GM19238 (cell line): ENCODE measurements around the gene PRDM11.

Source experiments
- DNase-seq: peaks from one replicate; pipeline ENCODE4 v3.0.0; 2011; ENCODE audit warnings: low spot score; ENCODE audit not compliant: insufficient read length

PRDM11 gene

DNA sequence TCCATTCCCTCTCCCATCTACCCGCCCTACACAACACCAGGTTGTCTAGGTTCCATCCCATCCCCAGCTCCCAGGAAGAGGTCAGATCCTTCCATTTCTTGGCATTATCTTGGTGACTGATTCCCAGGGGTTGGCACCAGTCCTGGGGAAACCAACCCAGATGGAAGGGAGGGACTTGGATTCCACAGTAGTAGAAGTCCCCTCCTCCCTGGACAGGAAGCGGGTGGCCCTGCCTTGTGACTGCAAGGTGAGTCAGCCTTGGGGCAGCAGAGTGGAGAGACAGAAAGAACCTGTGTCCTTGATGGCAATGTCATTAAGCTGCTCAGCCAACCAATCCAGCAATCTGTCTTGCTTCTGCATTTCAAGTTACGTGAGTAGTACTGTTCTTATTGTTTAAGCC is 113.2 kb downstream of the PRDM11 start:
- no peak for DNase-seq

DNA sequence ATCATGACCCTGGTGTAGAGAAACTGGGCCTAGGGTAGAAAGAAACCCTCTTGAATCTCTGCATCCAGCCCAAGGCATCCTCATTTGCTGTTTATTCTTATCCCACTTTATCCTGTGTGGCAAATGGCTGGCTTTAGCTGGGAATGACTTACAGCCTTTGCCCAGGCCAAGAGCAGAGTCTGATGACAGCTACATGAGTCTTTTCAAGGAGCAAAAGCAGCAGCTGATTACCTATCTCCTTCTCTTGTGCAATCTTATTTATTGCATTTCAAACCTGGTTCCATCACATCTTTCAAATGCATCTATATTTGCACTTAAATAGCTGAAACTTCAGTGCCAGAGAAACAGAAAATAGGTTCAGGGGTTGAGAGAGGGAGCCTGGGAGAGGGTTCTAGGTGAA is 113.6 kb downstream of the PRDM11 start:
- DNase-seq = no peak

DNA sequence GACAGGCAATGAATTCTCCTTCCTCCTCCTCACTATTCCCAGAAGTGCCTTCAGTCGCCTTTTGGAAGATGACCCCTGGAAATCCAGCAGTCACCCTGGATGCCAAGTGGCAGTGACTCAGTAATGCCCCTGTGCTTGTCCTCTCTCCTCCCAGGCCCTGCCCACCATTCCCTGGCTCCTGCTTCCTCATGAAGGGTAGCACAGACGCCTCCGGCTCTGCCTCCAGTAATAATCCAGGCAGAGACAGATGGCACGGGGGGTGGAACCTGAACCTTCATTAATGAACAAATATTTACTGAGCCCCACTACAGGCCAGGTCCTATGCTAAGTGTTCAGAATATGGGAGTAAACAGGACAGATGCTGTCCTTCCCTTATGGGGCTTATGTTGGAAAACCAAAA is 116.5 kb downstream of the PRDM11 start:
- no peak for DNase-seq

DNA sequence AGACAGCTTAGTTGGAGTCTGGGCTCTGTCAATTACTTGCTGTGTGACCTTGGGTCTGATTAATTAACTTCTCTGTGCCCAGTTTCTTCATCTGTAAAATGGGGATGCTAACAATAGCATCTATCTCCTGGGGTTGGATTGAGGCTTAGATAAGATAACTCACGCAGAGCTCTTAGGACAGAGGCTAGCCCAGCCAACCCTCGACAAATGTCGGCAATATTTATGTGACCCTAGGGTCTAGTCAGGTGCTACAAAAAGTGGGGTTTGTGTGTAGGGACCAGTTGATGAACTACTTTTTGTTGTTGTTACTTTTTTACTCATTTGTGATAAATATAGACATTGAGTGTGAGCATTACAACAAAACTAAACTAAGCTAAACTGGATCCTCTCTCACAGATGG is 117.3 kb downstream of the PRDM11 start:
- DNase-seq = no peak

DNA sequence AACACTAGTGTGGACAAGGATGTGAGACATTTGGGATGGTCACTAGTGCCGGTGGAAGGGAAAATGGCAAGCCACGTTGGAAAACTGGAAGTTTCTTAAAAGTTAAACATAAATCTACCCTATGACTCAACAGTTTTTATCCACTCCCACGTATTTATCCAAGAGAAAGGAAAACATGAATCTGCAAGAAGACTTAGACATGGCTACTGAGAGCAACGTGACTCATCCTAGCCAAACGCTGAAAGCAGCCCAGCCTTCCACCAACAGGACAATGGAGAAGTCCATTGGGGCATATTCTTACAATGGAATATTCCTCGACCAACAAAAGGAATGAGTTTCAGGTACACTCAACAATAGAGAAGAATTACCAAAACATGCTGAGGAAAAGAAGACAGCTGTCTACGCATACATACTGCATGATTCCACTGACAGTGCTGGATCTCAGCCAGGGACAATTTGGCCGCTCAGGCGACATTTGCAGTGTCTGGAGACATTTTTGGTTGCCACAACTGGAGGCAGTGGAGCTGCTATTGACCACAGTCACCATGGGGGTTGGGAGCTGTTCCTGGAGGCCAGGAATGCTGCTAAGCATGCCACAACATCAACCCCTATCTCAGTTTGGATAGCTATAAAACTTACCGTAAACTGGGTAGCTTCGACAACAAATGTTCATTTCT is 118.5 kb downstream of the PRDM11 start:
- DNase-seq = no peak

DNA sequence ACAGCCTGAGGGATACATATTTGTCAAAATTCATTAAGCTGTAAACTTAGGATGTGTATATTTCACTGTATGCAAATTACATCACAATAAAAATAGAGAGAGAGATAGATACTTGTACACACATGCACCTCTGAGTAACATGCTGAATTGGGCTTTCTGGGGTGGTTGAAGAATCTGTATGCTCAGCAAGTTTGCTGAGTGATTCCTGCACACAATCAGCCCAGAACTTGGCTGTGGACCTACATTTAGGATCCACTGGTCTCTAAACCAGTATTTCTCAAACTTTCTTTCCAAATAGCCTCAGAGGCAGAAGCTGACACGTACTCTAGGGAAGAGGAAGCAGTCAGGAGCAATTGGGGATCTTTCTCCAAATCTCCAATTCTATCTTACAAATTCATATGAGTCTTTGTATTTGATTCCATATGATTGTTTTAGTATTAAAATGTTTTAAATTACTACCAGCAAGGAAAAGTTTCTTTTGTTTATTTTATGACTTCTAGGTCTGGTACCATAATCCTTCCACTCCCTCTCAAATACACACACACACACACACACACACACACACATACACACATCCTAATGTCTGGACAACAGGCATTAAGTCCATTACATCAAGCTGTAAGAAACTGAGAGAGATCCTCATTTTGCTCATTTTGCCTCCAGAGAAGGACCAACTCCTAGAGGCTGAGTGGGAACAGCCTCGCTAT is 119.7 kb downstream of the PRDM11 start:
- no peak for DNase-seq

DNA sequence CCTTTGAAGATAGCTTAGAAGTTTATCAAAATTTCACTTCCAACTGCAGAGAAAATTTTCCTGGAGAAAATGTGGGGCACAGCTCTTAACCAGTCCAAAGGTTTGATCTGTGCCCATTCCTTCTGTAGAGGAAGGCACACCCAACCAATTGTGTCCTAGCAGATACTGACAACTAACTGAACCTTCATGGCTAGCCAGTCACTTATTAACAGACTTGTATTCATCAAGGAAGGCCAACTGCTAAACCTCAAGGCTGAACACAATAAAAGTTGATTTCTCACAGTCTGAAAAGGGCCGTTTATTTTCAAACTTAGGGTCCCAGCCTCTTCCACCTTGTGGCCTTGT is 120.2 kb downstream of the PRDM11 start:
- DNase-seq = no peak

DNA sequence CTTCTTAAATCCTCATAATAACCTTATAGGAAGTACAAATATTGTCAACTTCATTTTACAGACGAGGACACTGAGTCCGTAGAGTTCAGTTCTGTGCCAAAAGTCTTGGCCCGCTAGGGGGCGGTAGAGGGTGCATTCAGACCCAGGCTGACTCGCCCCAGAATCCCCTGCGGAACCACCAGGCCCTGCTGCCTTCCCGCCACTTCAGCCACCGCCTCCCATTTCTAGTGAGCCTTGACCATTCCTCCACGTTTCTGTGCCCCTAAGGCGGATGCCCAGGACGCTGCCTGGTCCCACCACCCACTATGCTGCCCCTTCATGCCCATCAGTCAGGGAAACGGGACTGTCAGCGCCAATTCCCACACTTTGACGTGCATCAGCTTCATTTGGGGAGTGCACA is 120.6 kb downstream of the PRDM11 start:
- no peak for DNase-seq

DNA sequence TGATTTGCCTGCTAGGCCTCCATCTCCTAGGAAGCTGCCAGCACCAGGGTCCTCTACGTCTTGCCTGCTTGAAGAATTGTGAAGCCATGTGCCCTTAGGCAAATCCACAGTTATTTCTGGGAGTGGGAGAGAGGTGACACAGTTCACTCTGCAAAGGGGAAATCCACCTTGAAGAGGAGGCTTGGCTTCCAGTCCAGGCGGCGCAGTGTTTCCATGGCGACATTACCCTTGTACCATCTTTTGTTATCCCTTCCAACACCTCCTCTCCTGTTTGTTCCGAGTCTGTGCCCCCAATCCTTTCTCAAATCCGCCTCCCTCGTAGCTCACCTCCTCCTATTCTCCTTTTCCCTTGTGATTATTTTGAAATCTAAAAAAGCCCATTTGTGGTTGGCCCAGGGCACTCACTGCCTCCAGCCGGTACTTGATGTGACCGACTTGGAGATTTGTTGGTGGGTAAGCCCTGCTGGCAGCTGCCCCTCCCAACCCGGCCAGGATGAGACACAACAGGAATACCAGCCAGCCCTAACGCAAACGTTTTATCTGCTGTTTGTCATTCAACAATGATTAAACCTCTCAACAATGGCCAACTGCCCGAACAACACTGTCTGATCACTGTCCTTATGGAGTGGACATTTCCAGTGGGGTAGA is 121.3 kb downstream of the PRDM11 start:
- DNase-seq = no peak

DNA sequence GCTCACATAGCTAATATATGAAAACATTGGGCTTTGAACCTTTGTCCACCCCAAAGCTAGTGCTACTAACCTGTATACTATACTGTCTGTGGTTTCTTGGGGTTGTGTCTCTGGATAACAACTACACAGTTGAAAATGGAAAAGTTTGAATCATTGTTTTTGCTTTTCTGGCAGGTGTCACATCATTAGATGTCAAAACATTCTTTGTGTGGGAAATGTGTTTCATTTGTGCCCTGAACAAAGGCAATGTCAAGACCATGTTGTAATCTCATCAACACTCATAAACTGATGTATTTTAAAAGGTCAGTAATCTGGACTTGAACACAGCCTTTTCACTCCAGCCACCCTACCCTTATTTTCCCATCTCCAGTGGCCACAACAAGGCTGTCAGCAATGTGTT is 123.2 kb downstream of the PRDM11 start:
- DNase-seq = no peak

DNA sequence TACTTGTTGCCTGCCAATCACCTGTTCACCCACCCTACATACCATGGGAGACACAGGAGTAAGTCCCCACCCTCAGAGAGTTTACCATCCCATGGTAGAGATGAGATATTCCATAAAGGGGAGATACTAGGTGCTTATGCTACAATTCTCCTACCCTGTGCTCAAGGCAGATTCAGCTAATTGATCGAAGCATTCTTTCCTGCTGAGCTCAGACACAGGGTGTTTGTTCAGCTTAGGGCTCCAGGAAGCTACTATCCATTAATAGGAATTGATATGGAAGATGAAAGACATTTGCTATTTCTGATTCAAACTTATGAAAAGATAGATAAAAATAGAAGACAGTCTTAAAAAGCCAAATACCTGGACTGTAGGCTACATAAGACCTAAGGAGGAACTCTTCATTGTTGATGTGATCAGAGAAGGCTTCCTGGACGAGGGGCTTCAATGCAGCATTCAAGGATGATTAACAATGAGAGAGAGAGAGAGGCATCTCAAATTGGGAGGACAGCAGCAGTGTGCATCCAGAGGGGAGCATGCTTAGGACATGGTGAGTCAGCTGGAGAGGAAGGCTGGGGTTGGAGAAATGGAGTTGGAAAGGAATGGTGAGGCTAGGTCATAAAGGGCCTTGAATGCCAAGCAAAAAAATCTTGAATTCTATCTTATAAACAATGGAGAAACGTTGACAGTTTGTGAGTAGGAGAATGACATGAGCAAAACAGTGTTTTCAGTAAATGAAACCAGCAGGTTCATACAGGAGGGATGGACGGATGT is 124.7 kb downstream of the PRDM11 start:
- no peak for DNase-seq

DNA sequence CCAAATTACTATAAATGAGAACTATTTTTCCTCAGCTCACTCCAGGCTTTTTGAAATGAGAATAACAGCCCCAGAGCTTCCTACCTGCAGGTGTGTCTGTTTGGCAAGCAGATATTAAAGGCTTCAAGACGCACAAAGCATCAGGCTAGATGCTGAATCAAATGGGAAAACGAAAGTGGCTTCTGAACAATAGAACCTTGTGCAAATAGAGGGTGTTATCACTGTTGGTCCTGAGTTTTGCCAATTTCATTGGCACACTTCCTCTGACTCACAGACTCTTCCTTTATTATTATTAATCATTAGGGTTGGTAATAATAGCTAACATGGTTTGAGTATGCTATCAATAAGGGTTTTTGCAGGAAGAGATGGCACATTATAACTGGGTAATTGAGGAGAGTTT is 126.3 kb downstream of the PRDM11 start:
- no peak for DNase-seq

DNA sequence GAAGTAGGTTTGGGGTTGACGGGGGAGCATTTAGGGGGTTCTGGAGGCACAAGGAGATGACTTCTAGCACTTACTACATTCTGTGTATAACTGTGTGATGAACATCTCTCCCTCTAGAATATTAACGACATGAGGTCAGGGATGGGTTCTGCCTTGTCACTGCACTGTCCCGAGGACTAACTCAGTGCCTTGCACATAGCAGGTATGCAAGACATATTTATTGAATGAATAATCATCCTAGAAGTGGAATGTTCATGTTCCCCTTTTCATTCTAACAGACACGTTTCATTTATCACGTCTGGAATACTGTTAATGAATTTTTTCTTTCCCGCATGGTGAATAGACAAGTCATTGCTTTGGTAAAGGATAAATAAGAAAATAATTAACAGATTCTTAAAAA is 127.1 kb downstream of the PRDM11 start:
- no peak for DNase-seq

DNA sequence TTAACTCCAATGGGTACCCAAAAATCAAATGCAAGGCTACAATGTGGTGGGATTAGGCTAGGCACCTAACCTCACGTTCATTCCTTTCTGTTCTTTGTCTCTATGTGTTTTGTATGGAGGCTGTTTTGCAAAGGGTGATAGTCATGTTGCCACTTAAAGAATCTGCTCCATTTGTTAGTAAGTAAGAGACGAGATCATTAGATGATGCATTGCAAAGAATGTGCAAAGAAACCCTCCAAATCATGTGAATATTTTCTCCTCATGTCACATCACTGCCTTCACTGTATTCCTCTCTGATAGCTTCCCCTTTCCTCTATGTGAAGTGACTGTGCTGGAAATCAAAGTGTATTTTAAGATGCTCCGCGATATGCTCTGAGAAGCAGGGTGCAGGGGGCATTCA is 127.8 kb downstream of the PRDM11 start:
- no peak for DNase-seq

DNA sequence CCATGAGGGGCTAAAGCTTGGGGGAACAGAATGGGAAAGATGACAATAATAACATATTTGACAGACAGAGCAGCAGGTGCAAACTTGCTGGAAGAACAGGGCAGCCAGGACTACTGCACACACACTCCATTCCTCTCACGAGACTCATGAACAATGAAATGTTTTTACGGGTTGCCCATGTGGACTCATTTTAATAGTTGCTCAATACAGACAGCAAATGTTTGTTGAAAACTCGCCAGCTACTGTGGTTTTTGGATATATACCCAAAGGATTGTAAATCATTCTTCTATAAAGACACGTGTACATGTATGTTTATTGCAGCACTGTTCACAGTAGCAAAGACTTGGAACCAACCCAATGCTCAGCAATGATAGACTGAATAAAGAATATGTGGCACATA is 129.4 kb downstream of the PRDM11 start:
- DNase-seq = no peak

DNA sequence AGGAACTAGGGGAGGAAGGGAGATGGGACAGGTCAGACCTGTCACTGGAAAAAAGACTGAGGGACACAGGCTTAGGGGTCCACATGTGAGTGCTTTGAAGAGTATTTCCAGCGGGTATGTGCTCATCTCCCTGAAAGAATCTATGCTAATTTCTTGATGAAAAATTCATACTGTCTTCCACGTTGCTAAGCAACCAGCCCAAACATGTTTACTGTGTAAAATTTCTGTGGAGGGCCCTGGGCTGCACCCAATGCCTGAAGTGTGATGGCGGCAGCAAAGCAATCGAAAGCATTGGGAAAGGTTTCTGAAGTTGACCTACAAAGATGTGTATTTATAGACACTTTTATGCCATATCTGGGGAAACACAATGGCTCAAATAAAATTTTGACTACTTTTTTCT is 132.3 kb downstream of the PRDM11 start:
- DNase-seq = no peak

DNA sequence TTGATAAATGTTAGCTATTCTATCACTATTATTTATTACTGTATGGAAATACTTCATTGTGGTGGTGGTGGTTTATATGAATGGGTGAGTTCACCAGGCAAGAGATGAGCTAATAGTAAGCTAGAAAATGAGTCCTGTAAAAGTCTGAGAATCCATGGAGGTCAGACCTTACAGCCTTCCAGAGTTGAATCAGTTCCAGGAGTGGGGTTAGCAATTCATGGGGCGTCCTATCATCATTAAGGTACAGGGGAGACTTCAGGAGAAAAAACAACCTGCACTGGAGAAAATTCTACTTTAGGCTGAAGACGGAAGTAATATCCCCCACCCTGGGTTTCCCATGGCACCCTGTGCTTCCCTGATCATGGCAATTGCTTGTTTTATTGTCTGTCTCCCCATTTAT is 133.2 kb downstream of the PRDM11 start:
- DNase-seq = no peak

DNA sequence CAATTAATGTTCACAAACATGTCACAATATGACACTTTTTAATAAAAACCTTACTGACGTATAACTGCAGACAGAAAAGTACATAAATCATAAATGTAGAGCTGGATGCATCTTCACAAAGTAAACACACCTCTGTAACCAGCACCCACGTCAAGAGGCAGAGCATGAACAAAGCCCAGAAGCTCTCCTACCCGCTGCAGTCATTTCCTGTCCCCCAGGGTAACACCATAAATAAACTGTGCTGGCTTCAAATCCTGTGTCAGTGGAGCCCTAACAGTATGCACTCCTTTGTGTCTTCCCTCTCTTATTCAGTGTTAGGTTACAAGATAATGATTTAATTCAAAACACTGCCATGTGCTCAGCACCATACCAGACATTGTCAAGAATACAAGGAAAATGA is 134.0 kb downstream of the PRDM11 start:
- no peak for DNase-seq

DNA sequence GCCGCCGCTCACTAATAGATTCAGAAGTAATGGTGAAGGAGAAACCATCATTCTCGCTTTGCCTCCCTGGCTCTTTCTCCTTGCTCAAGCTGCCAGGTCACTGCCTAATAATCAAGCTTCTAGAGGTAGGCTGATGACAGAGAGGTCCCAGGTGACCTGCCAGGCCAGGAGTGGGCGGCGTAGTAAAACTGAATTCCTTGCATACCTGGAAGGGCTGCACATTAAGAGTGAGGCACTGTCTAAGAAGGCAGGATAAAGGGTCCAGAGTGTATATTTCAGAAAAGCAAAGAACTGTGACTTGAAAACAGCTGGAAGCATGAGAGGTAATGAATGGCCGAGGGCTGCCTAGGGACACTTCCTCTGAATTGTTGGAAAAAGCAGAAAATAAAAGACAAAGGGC is 135.6 kb downstream of the PRDM11 start:
- no peak for DNase-seq
